Spleen (tissue), 7 donors: Measurements from ENCODE around the gene SNX33.

Source experiments
- POLR2AphosphoS5 ChIP-seq, 3 donors: sonication (generic); formaldehyde crosslinking; IDR thresholded peaks; one replicate each; pipeline ENCODE4 v1.5.1; 2017; ENCODE audit warnings: antibody characterized with exemption in 3 of 3
- TF ChIP-seq, protein P1 (sequence below), 11 experiments: fragments of 200-600 bp in 7 of 11; fragments of 450-650 bp in 4 of 11; sonication (generic) in 4 of 11; IDR thresholded peaks in 8 of 11; conservative IDR thresholded peaks in 3 of 11; 1 replicate in 7 of 11; 2 replicates in 4 of 11; pipeline versions ENCODE4 v1.4.0 to v1.8.0; 2016 to 2021; ENCODE audit warnings: antibody characterized with exemption in 11 of 11, inconsistent platforms in 4 of 11, mild to moderate bottlenecking in 1 of 11
- donor health status: DM: no; HTN: no; CAD: no; lungs with moderate emphysema.
- donor health status: DM: no; HTN: no; CAD: no.
- donor health status: DM: no; HTN: no; CAD: no.

DNA sequence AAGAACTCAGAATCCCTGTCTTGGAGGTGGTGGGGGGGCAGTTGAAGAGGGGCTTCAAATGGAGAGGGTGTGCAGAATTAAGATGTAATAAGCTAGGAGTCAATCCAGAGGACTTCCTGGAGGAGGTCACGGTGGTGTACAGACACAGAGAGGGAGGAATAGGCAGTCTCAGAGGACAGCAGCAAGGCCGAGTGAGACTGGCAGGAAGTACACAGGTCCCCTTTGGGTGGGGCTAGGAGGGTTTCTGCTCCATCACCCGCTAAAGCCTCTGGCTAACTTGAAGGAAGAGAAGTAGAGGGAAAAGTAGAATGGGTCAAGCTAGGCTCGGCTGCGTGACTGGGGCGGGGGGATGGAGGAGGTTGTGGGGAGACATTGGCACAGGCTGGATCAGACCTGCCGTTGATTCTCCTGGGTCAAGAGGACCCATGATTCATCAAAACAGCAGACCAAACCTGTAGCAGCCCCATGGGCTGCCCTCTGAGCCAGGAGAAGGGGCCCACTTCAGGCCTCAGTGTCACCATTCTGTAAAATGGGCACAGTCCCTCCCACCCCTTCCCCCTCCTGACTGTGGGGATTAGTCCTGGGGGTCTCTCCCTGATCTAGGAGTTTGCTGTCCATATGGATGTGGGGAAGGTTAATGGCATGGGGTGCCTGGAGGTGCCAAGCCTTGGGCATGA is 48.1 kb downstream of the SNX33 start:
- TF ChIP-seq, protein P1, sequence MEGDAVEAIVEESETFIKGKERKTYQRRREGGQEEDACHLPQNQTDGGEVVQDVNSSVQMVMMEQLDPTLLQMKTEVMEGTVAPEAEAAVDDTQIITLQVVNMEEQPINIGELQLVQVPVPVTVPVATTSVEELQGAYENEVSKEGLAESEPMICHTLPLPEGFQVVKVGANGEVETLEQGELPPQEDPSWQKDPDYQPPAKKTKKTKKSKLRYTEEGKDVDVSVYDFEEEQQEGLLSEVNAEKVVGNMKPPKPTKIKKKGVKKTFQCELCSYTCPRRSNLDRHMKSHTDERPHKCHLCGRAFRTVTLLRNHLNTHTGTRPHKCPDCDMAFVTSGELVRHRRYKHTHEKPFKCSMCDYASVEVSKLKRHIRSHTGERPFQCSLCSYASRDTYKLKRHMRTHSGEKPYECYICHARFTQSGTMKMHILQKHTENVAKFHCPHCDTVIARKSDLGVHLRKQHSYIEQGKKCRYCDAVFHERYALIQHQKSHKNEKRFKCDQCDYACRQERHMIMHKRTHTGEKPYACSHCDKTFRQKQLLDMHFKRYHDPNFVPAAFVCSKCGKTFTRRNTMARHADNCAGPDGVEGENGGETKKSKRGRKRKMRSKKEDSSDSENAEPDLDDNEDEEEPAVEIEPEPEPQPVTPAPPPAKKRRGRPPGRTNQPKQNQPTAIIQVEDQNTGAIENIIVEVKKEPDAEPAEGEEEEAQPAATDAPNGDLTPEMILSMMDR (IDR thresholded peaks at IDR 0.05 in 8 of 11, conservative IDR thresholded peaks at IDR 0.05 in 3 of 11), result no peak
- no peak for TF ChIP-seq POLR2AphosphoS5 (IDR thresholded peaks at IDR 0.05)
